Measurements from ENCODE around the gene ARHGAP31.

GRCh38 chr3:119255214-119255613 lies 39.0 kb upstream of the ARHGAP31 start:
- TF ChIP-seq POLR2A (IDR thresholded peaks at IDR 0.05) (no peak), CTCF (IDR thresholded peaks at IDR 0.05) (no peak)
